GM12874 (cell line): ENCODE results near the gene PKDCC.

Experiments used
- TF ChIP-seq, protein P1 (sequence below): IDR thresholded peaks from 2 replicates; pipeline ENCODE4 v1.5.1; 2011; ENCODE audit warnings: low read depth, mild to moderate bottlenecking, control low read depth, low read length, moderate library complexity; ENCODE audit not compliant: insufficient read depth

The PKDCC gene

DNA sequence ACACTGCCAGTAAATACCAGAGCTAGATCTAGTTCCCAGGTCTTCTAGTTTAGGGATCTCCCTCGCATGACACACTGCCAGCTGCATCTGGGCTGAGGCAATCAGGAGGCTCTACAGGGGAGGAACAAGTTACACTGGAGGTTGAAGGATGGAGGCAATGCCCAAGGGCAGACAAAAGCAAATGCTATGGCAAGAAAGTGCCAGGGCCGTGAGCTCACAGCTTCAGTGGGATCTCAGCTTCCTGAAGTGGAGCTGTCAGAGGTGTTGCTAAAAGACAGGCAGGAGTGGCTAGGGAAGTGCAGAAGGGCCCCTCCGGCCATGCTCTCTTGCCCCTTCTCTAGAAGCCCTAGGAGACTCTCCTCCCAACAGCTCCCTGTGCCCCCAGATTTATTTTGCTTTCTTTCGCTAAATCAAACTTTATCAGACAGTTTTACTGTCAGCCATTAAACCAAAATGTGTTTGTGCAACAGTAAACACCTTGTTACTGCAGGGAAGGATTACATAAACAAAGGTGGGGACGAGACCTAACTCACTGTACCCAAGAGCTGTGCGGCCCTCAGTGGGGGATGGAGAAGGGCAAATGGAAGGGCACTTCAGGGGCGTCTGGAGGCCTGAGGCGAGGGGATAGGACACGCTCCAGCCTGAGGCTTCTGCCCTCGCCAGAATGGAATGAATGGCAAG is 39.4 kb upstream of the PKDCC start:
- TF ChIP-seq, protein P1, sequence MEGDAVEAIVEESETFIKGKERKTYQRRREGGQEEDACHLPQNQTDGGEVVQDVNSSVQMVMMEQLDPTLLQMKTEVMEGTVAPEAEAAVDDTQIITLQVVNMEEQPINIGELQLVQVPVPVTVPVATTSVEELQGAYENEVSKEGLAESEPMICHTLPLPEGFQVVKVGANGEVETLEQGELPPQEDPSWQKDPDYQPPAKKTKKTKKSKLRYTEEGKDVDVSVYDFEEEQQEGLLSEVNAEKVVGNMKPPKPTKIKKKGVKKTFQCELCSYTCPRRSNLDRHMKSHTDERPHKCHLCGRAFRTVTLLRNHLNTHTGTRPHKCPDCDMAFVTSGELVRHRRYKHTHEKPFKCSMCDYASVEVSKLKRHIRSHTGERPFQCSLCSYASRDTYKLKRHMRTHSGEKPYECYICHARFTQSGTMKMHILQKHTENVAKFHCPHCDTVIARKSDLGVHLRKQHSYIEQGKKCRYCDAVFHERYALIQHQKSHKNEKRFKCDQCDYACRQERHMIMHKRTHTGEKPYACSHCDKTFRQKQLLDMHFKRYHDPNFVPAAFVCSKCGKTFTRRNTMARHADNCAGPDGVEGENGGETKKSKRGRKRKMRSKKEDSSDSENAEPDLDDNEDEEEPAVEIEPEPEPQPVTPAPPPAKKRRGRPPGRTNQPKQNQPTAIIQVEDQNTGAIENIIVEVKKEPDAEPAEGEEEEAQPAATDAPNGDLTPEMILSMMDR, result no peak

- TF ChIP-seq, protein P1, result no peak
Measured at GRCh38 chr2:42009657-42010580, 37.9 kb upstream of the PKDCC start.

DNA sequence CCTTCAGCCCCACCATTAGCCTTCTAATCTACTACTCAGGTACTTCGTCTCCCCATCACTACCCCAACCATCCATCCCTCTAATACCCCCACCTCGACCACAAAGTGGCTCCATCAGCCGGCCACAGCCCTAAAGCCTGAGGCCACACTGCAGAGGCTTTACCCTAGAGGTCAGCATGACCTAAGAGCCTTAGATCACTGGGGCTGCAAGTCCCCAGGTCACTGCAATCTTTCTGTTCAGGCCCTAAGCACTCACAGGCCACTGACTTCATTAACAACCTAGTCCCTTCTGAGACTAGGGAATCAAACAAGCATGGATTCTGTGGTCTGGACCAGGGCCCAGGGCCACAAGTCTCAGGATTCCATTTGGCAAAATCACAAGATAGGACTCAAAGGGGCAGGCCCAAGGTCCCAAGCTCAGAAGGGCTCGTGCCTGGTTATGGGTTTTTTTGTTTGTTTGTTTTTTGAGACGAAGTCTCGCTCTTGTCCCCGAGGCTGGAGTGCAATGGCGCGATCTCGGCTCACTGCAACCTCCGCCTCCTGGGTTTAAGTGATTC is 37.0 kb upstream of the PKDCC start:
- TF ChIP-seq, protein P1, result no peak

DNA sequence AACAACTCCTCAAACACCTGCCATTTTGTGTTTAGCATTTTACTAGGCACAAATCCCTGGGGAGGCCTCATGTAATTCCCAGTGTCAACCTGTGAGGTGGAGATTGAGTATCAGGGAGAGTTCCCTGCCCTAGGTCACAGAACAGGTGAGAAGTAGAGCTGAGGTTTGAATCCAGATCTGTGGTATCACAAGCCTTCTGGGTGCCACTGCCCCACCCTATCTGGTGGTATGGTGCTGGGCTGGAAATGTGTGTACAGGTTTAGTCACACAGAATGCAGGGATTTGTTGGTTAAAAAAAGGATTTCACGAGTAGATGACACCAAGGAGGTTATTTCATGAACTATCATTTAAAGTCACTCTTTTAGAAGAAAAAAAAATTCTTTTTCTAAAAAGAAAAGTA is 35.7 kb upstream of the PKDCC start:
- TF ChIP-seq, protein P1, result no peak

GRCh38 chr2:42012651-42013050 is 35.2 kb upstream of the PKDCC start:
- TF ChIP-seq, protein P1, result no peak

DNA sequence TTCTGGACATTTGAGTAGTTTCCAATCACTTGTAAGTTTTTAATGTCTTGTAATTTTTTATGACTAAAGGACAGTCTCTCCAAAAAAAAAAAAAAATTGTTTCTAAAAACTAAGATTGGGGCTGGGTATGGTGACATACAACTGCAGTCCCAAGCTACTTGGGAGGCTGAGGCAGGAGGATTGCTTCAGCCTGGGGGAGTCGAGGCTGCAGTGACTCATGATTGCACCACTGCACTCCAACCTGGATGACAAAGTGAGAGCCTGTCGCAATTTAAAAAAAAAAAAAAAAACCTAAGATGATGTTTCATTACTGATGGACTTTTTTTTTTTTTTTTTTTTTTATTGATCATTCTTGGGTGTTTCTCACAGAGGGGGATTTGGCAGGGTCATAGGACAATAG is 34.4 kb upstream of the PKDCC start:
- TF ChIP-seq, protein P1, result no peak

DNA sequence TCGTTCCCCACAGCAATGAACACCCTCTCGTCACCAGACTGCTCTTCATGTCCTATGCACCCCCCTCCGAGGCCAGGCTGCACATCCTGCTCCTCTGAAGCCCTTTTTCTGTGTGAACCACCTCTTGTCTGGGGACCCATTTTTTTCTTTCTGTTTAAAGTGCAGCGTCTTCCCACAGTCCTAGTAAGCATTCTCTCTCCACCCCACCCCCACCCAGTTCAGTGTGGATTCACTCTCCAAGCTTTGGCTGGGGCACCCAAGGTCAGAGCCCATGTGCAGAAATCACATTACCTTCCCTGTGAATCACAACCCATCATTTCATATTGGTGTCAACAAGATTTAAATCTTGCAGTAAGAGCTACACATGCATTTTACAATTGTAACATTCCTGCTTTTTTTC is 26.4 kb upstream of the PKDCC start:
- TF ChIP-seq, protein P1, result no peak
